GM10847 (cell line): Measurements from ENCODE around the gene BCOR.

Experiments used
- POLR2A ChIP-seq: IDR thresholded peaks from 2 replicates; pipeline ENCODE4 v1.6.1; 2011; ENCODE audit not compliant: insufficient read length; ENCODE audit errors: extremely low read depth

Gene BCOR

DNA sequence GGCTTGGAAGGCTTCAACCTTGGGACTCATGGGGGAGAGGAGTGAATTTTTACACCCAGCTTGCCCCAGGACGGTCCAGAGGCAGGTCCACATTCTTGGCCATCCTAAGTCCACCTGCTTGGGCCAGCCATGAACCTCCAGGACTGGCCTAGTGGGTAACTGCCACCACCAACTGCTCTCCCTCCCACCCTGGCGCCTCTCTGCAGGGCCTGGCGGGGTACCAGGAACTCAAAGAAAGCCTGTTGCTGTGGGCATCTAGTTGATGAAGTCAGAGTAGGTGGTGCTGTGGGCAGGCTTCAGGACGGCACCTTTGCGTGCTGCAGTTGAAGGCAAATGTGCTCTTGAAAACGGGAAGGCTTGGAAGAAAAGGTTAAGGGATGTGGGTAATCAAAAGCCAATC lies 12.0 kb downstream of the BCOR start:
- no peak for TF ChIP-seq POLR2A

GRCh38 chrX:40085102-40085551 lies 12.6 kb downstream of the BCOR start:
- no peak for TF ChIP-seq POLR2A

DNA sequence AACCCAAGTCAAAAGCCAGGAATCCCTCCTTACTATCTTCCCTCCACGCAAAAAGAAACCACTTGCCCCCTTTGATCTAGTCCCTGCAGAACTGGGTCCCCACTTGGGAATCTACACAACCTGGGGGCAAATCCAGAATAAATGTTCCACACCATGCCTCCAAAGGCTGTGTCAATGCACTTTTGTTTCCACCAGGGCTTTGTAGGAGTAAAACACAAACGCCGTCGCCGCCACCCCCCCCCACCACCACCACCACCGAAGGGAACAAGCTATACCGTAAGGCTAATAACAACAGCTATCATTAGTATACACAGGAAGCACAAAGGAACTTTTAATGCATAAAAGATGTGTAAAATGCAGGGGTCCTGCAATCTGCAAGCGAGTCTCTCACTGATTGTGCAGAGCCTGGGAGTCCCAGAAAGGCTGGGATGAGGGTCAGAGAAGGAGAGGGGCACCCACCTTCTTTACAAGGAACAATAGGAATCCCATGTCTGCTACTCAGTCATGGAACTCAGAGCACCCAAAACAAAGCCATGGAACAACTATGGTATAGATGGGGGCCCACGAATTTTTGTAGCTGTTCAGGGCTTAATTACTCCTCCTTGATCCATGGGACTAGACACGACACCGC lies 13.2 kb downstream of the BCOR start:
- no peak for TF ChIP-seq POLR2A

- TF ChIP-seq POLR2A: no peak
Observed at GRCh38 chrX:40083979-40084359, 13.8 kb downstream of the BCOR start.

DNA sequence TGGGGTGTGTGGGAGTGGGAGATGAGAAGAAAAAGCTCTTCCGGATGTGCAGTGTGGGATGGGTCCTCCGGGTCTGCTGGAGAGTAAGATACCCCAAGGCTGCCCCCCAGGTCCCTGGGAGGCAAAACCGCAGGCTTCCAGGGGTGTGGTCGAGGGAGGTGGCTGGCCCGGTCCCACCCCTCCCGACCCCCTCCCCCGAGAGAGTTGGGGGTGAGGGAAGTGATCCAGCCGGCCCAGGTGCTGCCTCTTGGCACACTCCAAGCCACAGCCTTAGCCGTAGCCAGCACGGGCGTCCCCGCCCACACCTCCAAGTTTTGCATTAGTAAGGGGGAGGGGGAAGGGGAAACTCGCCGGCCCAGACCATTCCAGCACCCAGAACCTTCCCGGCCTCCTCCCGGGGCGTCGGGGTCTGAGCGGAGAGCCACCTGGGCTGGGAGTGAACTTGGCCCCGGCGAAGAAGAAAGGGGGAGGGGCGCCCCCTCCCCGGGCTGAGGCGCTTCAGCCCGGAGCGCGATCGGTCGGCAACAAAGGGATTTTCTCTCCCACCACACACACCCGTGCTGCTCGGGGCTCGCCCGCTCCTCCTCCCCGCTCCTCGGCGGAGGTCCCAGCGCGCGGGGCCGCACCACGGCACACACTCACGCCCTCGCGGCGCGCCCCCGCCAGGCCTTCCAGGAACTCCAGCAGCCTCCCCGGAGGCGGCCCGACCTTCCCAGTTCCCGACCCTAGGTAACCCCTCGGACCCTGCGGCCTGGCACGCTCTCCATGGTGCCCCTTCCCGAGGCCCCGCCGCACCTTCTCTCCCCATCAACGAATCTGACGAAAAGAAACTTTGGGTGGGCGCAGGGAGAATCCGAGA lies 14.4 kb downstream of the BCOR start:
- no peak for TF ChIP-seq POLR2A

GRCh38 chrX:40082447-40083119 lies 15.2 kb downstream of the BCOR start:
- no peak for TF ChIP-seq POLR2A

DNA sequence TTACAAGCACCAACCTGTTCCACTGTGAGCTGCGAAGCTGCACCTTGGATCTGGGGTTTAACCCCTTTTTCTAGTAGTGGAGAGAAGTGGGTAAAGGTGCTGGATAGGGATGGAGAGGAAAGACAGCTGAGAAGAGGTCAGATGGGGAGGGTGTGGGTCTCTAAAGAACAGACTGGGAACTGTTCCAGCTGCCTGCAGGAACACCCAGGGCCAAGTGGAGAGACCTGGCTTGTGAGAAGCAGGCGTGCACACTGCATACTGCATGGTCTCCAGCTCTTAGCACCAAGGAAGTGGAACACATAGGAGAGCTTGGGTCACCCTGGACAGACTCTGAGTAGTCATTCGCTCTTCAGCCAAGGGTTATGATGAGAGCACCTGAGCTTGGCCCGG lies 16.1 kb downstream of the BCOR start:
- TF ChIP-seq POLR2A: no peak

GRCh38 chrX:40080894-40081678 lies 16.7 kb downstream of the BCOR start:
- no peak for TF ChIP-seq POLR2A

DNA sequence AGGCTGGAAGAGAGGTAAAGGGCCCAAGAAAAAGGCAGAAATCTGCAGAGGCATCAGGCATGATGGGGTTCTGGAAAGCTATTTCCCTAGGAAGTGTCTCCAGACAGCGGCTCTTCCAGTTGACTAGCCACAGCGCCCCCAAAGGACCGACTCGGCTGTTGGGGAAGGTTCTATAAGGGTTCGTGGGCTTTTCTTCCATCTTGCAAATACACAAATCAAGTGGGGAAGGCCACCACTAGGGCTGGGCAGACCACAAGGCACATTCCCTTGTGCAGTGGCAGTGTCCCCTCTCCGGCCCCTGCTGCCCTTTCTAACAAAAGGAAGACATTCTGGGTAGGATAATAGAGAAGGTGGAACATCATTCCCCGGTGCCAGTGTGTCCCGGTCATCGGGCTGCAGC lies 18.2 kb downstream of the BCOR start:
- TF ChIP-seq POLR2A: no peak

DNA sequence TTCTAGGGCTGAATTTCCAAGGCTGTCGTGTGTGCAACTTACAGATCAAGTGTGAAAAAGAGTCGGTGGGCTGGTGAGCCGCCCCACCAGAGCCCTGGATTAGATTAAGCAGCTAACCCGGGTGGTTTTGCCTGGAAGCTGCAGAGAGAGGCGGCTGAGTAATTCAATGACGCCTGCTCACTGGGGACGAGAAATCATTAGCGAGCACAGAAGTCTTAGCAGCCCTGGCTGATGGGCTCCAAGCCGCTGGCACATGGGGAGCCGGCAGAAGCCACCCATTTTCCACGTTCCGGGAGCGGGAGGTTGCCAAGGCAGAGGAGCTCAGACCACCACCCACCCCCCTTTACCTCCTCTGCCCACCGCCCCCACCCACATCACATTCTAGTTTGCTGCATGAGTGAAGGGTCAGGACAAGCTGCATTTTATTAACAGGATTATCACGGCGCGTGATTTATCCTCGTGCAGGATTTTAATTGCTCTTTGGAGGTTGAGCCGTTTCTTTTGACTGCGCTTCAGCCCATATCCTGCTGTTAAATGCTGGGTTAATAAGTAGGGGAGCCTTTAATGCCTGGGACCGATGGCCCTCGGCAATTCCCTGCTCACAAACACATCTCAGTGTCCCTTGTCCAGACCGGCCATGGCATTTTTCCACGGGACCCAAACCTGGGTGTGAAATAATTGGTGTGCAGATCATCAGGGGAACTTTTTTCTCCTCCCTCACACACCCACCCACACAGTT lies 19.1 kb downstream of the BCOR start:
- no peak for TF ChIP-seq POLR2A

DNA sequence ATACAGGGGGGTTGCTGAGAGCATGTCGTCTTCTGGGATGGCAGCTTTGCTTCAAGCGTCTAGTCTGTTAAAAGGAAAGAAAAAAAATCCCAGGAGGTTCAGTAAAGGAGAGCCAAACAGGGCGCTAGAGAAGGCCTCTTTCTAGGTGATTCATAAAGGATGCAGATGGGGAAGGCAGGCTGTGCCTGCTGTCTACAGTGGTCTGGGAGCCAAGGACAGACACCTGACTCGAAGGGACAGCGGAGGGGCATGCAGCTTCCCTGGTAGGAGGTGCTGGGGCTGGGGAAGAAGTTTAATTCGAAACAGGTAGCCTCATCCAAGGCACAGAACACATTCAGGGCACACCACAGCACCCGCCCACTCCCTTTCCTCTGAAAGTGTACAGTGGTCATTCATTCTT lies 19.9 kb downstream of the BCOR start:
- no peak for TF ChIP-seq POLR2A

- no peak for TF ChIP-seq POLR2A
Observed at GRCh38 chrX:40076750-40077575, 20.8 kb downstream of the BCOR start.

DNA sequence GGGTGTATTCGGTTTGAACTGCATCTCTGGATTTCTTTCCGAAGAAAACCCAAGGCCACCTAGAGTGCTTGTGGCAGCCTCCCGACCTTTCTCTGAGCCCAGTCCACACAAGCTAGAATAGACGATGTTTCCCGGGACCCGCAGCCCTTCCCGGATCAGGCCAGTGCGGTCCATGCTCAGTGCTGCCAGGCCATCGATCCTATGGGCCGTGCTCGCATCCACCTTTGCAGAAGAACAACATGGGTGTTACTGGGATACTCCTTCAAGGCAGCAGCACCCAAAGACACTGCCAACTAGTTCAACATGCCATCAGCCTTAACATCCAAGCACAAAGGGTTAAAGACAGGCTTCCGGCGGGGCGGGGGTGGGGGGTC lies 22.8 kb downstream of the BCOR start:
- no peak for TF ChIP-seq POLR2A
